Measurements from ENCODE around the gene SLC35D2. TPM values are rescaled to one million over a fixed set of nuclear protein-coding genes. Genes with fewer than 3 reads are reported as not detected.

SLC35D2 gene
- total RNA-seq, 1 donor from 2014 or later, result 45.8 TPM

GRCh38 chr9:96305171-96305570, 78.3 kb downstream of the SLC35D2 start:
- no peak overlapping the region for H3K4me3 ChIP-seq (ENCODE audit: low read depth, low read length)
- DNase-seq (ENCODE audit: low read depth), result no peak
- TF ChIP-seq CTCF (conservative IDR thresholded peaks at IDR 0.05; ENCODE audit: low read depth, low read length), result no peak

GRCh38 chr9:96304230-96304629, 79.3 kb downstream of the SLC35D2 start:
- no peak for DNase-seq (ENCODE audit: low read depth)
- H3K4me3 ChIP-seq (ENCODE audit: low read depth, low read length), result no peak overlapping the region
- no peak for TF ChIP-seq CTCF (conservative IDR thresholded peaks at IDR 0.05; ENCODE audit: low read depth, low read length)

GRCh38 chr9:96302021-96302420, 81.5 kb downstream of the SLC35D2 start, which contains the start of gene HSD17B3:
Gene HSD17B3 (minus strand): TSS chr9:96302176. CDS start chr9:96302104, 72 bp downstream.
- no peak within 1 kb of the TSS for H3K4me3 ChIP-seq (ENCODE audit: low read depth, low read length)
- no peak for DNase-seq (ENCODE audit: low read depth)
- TF ChIP-seq CTCF (conservative IDR thresholded peaks at IDR 0.05; ENCODE audit: low read depth, low read length), result no peak

- H3K4me3 ChIP-seq (ENCODE audit: low read depth, low read length), result no peak overlapping the region
- no peak for DNase-seq (ENCODE audit: low read depth)
- TF ChIP-seq CTCF (conservative IDR thresholded peaks at IDR 0.05; ENCODE audit: low read depth, low read length), result no peak
These were observed 83.7 kb downstream of the SLC35D2 start for GRCh38 chr9:96299823-96300222.

- no peak overlapping the region for H3K4me3 ChIP-seq (ENCODE audit: low read depth, low read length)
- no peak for DNase-seq (ENCODE audit: low read depth)
- TF ChIP-seq CTCF (conservative IDR thresholded peaks at IDR 0.05; ENCODE audit: low read depth, low read length), result no peak
These were observed 89.4 kb downstream of the SLC35D2 start for GRCh38 chr9:96294159-96294545.

GRCh38 chr9:96293498-96294158, 89.9 kb downstream of the SLC35D2 start:
- no peak overlapping the region for H3K4me3 ChIP-seq (ENCODE audit: low read depth, low read length)
- DNase-seq (ENCODE audit: low read depth), result no peak
- no peak for TF ChIP-seq CTCF (conservative IDR thresholded peaks at IDR 0.05; ENCODE audit: low read depth, low read length)

GRCh38 chr9:96289392-96289791, 94.1 kb downstream of the SLC35D2 start:
- no peak overlapping the region for H3K4me3 ChIP-seq (ENCODE audit: low read depth, low read length)
- no peak for TF ChIP-seq CTCF (conservative IDR thresholded peaks at IDR 0.05; ENCODE audit: low read depth, low read length)
- no peak for DNase-seq (ENCODE audit: low read depth)
